G401 (cell line): ENCODE measurements around the gene MBTPS1. TPM values are rescaled to one million over a fixed set of nuclear protein-coding genes. Genes with fewer than 3 reads are reported as not detected.
A peak's percentile ranks its signal among the peaks of the same experiment; 100 is the strongest.

Experiments
- DNase-seq: peaks from one replicate; pipeline ENCODE4 v3.0.0-alpha.2; 2015; ENCODE audit warnings: low spot score
- in situ Hi-C: cut with HindIII; loops from 2 replicates; pipeline ENCODE4 v1.10.0; 2016; ENCODE audit warnings: low sequenced_read_pairs, mixed read lengths
- total RNA-seq: library from RNA; depleted of rRNA; stranded (reverse); fragments of >200 nt; shearing (Covaris generic); gene quantifications from 2 replicates; pipeline ENCODE4 v1.2.3, GENCODE V29; 2014

MBTPS1 gene
- total RNA-seq, 1 experiment from 2014 or later = 70.6 TPM

GRCh38 chr16:84085271-84085667, 31.5 kb downstream of the MBTPS1 start:
- DNase-seq = no peak
- in situ Hi-C loops = loop anchor here (10.0 kb wide), 1 partner anchor 60 kb away; the partner anchor contains the start of genes DNAAF1 and HSDL1

DNA sequence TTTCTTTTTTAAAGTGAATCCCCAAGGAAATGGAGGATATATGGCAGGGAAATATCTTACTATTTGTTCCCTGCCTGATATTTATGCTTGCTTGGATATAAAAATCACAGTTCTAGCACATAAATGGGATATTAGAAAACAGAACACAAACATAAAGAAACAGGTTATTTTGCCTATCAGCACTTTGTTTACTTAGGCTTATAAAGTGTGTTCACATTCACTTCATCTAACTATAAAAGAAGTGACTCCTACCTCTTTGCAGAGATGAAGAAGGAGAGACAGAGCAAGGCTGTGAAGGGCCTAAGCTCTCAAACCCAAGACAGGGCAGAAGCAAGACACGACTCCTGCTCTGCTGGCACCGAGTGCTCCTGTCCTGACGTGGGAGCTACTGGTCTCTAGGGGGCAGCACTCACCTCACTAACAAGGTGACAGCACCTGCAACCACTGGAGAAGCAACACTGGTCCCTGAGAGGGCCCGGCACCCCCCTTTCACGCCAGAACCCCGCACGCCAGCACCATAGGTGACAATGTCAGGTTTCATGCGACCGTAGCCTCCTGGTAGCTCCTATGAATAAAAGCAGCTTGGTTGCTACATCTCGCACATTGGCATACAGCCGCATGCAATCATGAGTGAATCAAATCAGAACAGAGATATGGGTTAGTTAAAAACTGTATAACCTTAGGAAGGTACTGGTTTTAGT, 32.0 kb downstream of the MBTPS1 start:
- in situ Hi-C loops = loop anchor here (10.0 kb wide), 1 partner anchor 60 kb away; the partner anchor contains the start of genes DNAAF1 and HSDL1

DNA sequence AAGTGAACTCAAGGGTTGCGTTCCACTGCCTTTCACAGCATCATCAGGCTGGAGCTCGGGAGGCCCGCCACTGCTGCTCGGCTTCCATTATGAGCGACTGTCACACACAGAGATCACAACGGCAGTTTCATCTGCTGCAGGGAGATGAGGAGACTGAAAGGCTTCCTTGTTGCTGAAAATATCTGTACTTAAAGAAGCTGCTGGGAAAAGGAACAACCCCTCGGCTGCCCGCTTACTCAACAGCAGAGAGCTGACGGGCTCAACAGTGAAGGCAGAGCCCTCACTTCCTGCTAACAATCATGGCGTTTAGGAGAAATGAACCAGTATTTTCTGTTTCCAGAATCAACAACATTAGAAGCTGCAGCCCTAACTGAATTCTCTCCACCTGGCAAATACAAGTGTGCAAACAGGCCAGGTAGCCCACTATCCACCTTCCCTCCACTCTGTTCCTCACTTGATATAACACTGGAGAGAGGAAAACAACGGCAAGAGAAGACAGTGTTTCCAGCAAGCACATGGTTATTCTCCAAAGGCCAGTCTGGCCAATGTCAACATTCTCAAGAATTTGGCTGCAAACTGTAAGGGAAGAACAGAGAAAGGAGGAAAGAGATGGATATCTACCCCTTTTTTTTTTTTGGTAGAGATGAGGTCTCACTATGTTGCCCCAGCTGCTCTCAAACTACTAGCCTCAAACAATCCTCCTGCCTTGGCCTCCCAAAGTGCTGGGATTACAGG, 33.7 kb downstream of the MBTPS1 start:
- no peak for DNase-seq
- in situ Hi-C loops = loop anchor here (10.0 kb wide), 1 partner anchor 62 kb away; the partner anchor contains the start of genes DNAAF1 and HSDL1

More for the DNA sequence above, 32.0 kb downstream of the MBTPS1 start:
- peak; percentile 77 for DNase-seq

DNA sequence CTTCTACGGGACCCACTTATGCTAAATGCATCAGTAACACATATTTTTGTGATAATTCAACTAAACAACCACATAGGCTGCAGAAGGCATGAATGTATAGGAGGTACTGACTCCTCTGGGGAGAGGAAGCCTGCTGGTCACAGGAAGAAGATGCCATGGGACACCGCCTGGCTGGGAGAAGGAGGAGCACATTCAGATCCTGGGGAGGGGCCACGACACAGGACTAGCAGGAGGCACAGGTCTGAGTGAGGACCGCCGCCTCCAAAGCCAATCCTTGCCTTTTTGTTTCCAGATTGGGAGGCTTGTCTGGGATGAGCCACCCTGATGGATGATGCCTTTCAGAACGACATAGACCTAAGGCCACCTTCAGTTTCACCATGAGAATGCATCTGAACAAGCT, 34.6 kb downstream of the MBTPS1 start:
- in situ Hi-C loops = loop anchor here (10.0 kb wide), 1 partner anchor 63 kb away; the partner anchor contains the start of genes DNAAF1 and HSDL1
- no peak for DNase-seq

GRCh38 chr16:84081446-84081989, 35.2 kb downstream of the MBTPS1 start:
- in situ Hi-C loops = loop anchor here (10.0 kb wide), 1 partner anchor 63 kb away; the partner anchor contains the start of genes DNAAF1 and HSDL1
- DNase-seq = no peak

GRCh38 chr16:84080813-84081212, 35.9 kb downstream of the MBTPS1 start:
- no peak for DNase-seq
- in situ Hi-C loops = loop anchor here (10.0 kb wide), 1 partner anchor 64 kb away; the partner anchor contains the start of genes DNAAF1 and HSDL1

DNA sequence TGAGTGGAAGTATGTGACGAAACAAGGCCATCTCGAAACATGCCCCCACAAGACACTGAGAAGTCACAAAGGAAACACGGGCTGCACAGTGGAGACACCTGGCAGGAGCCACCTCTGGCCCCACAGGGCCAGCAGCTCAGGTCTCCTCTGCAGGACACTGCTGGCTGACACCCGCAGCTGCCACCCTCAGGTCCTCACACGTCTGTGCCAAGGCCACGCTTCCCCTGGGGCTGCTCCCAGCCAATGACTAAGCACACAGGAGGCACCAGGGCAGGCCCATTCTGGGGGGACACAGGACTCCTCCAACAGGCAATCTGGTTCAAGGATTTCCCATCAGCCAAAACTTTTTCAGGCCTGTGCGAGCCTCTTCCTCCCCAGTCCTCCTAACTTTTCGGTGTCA, 36.4 kb downstream of the MBTPS1 start:
- in situ Hi-C loops = loop anchor here (10.0 kb wide), 1 partner anchor 64 kb away; the partner anchor contains the start of genes DNAAF1 and HSDL1
- no peak for DNase-seq

DNA sequence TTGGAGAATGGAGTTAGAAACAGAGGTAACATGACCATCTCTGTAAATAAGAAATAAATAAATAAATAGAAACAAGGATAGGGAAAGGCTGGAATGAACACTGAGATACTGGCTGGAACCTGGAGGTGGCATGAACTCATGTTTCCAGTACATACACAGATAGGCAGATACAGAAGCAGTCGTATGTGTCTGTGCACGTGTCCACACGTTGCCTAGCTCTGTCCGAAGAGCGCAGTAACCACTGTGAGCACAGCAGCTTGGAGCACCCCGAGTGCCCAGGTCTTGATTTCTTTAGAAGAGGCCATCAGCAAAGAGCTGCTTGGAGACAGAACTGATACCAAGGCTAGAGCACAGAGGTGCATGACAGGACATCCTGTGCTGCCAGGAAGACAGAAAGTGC, 37.1 kb downstream of the MBTPS1 start:
- in situ Hi-C loops = loop anchor here (10.0 kb wide), 1 partner anchor 65 kb away; the partner anchor contains the start of genes DNAAF1 and HSDL1
- no peak for DNase-seq

- no peak for DNase-seq
- in situ Hi-C loops = no loop called here
These were observed 41.4 kb downstream of the MBTPS1 start for GRCh38 chr16:84075376-84075775.

DNA sequence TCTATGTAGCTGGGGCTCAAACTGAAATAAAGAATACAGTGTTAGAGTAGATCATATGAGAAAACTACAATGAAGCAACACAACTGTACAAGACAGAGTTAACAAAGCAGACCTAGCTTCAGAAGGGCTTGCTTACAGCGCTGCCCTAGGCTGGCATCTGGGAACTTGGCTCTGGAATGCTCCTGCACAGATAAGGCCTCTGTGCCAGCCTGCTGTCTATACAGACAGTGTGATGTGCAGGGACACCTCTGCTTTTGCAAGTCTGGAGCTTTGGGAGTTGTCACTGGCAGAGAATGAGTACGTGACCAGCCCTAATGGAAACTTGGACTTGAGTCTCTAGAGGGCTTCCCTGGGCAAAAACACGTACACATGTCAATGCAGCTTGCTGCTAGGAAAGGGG, 42.0 kb downstream of the MBTPS1 start:
- in situ Hi-C loops = no loop called here

DNA sequence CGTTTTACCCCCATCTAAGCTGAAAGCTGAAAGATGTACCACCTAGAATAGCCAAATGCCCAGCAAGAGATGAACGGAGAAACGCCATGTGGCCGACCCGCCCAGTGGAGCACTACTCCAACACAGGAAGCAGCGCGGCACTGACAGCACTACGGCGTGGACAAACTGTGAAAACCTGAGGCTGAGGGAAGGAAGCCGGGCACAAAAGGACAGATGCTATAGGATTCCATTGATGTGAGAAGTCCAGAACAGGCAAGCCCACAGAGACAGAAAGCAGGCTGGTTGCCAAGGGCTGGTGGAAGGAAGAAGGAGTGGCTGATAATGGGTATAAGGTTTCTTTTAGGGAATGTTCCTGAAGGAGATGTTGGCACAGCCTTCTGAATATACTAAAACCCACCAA, 44.7 kb downstream of the MBTPS1 start:
- in situ Hi-C loops = no loop called here
- peak; percentile 44 for DNase-seq

More for the DNA sequence above, 42.0 kb downstream of the MBTPS1 start:
- no peak for DNase-seq

DNA sequence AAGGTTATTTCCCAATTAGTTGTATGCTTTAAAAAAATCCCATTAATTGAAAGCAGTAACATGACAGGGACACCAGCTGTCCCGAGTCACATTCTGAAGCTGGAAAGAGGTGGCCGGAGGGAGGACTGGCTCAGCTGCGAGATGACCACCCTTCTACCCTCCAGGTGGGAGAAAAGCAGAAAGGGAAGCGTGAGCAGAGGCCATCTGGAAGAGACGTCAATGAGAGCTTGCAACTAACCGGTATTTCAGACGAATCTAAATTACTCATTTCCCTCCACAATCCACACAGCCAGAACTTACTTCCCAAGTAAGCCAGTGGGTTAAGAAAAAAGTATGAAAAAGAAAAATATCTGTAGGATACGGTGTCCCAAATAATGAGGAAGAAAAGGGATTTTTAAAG, 45.6 kb downstream of the MBTPS1 start:
- in situ Hi-C loops = no loop called here
- no peak for DNase-seq

- DNase-seq = no peak
- in situ Hi-C loops = loop anchor here (5.0 kb wide), 1 partner anchor 92 kb away; no protein-coding TSS in a partner anchor
These were observed 47.2 kb downstream of the MBTPS1 start for GRCh38 chr16:84069540-84069939.

DNA sequence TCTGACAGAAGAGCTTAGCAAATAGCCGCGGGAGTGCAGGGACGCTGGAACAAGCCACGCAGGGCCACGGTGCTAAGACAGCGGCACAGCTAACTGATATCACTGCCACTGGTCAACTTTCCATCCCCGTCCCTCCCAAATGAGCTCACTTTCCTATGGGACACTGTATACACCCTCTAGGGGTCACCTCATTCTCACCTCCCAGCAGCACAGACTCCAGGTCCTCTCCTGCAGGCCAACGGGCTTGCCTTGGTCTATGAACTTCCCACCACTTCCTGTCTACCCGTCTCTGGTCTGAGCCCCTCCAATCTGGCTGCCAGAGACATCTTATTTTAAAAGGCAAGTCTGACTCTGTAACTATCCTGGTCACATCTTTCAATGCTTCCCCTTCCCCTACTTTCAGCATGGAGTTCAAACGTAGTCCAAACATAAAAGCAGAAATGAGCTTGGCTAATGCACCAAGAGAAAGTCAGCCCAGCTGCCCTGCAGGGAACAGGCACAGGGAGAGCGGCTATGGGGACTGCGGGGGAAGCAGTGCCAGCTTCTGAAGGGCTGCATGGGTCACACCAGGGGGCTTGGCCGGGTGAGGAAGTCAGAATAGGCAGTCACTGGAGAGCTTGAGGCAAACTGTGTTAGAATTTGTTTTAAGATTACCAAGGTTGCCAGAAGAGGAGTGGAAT, 47.8 kb downstream of the MBTPS1 start:
- in situ Hi-C loops = loop anchor here (5.0 kb wide), 1 partner anchor 92 kb away; no protein-coding TSS in a partner anchor

GRCh38 chr16:84068041-84068440, 48.7 kb downstream of the MBTPS1 start:
- no peak for DNase-seq
- in situ Hi-C loops = loop anchor here (5.0 kb wide), 1 partner anchor 91 kb away; no protein-coding TSS in a partner anchor

More for the DNA sequence above, 47.8 kb downstream of the MBTPS1 start:
- DNase-seq = peak; percentile 17

DNA sequence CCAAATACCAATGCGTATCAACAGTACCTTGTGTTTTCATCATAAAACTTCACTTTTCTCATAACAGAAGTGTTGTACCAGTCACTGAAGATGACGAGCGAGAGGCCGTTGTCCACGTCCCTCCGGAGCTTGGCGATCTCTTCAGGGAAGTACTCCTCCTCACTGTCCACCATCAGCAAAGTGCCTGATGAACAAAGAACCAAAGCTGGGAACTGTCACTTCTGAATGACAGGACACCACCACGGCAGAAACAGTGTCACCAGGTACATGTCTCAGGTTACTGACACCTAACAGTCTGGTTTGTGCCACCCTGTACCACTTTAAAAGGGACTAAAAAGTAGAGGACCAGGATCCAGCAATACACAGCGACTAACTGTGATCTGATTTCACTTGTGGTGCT, 49.1 kb downstream of the MBTPS1 start:
- DNase-seq = no peak
- in situ Hi-C loops = loop anchor here (5.0 kb wide), 1 partner anchor 90 kb away; no protein-coding TSS in a partner anchor

DNA sequence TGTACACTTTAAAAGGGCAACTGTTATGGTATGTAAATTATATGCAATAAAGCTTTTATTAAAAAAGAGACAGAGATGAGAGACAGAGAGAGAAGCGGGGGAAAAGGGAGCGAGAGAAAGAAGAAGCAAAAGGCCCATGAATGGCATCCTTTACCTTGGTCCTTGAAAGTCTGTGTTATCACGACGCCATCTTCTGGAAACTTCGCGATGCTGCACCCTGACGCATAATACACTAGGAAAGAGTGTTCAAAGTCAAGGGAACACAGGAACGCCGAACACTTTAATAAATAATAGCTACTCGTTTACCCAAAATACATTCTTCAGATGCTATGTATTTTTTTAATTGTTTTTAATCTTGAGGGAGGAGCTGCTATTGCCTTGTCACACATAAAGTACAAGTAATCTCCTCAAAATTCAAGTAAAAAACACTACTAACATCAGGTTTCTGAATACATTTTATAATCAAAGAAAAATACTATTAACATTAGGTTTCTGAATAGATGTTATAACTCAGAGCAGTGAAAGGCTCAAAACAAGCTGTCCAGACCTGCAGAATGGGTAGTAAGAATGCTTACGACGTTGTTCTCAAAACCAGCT, 51.1 kb downstream of the MBTPS1 start:
- DNase-seq = peak; percentile 80
- in situ Hi-C loops = loop anchor here (5.0 kb wide), 1 partner anchor 88 kb away; no protein-coding TSS in a partner anchor

DNA sequence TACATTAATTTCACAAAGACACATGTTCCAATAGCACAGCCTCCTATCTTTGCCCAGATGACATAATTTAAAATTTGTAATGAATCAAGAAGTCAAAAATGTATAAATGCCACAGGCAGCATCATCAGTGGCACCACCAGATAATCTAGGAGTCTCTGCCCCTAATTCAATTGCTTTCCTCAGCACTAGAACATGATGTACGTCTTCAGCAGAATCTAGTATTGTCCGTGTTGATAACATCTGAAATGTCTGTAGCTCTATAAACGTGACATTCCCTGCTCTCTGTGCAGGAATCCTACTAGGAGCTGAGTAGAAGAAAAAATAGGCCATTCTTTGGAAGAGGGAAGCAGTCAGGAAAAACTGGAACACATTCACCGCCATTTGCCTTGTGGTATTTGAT, 52.8 kb downstream of the MBTPS1 start:
- in situ Hi-C loops = no loop called here
- no peak for DNase-seq
